GM19351 (cell line): Measurements from ENCODE around the gene KRTAP9-2.
"Not testable (repeated sequence)": the region's sequence is repeated elsewhere in the genome, so short reads cannot be mapped to it uniquely, and the experiment has no call there.

ENCODE experiments used
- ATAC-seq: cut with Tn5 transposase; IDR thresholded peaks from one replicate; pipeline ENCODE4 v1.9.1; 2021; ENCODE audit warnings: mild to moderate bottlenecking, moderate library complexity; ENCODE audit not compliant: unreplicated experiment

KRTAP9-2 gene

DNA sequence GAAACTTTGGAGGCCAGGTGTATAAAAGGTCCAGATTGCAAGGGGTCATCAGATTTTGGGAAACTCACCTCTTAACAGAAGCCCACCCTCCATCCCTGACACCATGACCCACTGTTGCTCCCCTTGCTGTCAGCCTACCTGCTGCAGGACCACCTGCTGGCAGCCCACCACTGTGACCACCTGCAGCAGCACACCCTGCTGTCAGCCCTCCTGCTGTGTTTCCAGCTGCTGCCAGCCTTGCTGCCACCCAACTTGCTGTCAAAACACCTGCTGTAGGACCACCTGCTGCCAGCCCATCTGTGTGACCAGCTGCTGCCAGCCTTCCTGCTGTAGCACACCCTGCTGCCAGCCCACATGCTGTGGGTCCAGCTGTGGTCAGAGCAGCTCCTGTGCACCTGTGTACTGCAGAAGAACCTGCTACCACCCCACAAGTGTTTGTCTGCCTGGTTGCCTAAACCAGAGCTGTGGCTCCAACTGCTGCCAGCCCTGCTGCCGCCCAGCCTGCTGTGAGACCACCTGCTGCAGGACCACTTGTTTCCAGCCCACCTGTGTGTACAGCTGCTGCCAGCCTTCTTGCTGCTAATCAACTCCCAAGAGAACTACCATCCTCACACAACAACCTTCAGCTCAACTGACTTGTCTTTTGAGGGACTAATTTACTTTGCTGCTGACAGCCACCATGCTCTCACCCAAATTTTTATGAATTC is 6.1 kb downstream of the KRTAP9-2 start, which contains the start of gene KRTAP9-3:
Gene KRTAP9-3 (plus strand): TSS at position 51 of the 707 bp plus-strand sequence. CDS start 53 bp downstream, at position 104.
- ATAC-seq, result not testable (repeated sequence)

DNA sequence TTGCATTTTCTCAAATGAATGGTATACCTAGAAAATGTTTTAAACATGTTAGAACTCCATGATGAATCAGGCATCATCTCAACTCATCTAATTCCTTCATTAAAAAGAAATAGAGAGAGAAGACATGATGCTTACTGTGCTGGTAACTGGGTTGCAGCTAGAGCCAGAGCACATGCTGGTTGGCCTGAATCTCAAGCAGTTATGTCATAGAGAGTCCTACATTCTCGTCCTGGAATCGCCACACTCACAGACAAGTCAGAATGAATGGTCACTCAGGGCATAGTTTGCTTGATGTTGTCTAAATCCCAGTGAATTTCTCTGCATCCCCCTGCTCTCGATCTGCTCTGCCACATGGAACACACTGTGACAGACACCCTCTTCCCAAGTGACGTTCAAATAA is 10.7 kb downstream of the KRTAP9-2 start:
- not testable (repeated sequence) for ATAC-seq

DNA sequence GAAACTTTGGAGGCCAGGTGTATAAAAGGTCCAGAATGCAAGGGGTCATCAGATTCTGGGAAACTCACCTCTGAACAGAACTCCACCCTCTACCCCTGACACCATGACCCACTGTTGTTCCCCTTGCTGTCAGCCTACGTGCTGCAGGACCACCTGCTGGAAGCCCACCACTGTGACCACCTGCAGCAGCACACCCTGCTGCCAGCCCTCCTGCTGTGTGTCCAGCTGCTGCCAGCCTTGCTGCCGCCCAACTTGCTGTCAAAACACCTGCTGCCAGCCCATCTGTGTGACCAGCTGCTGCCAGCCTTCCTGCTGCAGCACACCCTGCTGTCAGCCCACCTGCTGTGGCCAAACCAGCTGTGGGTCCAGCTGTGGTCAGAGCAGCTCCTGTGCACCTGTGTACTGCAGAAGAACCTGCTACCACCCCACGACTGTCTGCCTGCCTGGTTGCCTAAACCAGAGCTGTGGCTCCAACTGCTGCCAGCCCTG is 11.5 kb downstream of the KRTAP9-2 start, which contains the start of gene KRTAP9-8:
Gene KRTAP9-8 (plus strand): TSS at position 51 of the 489 bp plus-strand sequence. CDS start 53 bp downstream, at position 104.
- not testable (repeated sequence) for ATAC-seq

DNA sequence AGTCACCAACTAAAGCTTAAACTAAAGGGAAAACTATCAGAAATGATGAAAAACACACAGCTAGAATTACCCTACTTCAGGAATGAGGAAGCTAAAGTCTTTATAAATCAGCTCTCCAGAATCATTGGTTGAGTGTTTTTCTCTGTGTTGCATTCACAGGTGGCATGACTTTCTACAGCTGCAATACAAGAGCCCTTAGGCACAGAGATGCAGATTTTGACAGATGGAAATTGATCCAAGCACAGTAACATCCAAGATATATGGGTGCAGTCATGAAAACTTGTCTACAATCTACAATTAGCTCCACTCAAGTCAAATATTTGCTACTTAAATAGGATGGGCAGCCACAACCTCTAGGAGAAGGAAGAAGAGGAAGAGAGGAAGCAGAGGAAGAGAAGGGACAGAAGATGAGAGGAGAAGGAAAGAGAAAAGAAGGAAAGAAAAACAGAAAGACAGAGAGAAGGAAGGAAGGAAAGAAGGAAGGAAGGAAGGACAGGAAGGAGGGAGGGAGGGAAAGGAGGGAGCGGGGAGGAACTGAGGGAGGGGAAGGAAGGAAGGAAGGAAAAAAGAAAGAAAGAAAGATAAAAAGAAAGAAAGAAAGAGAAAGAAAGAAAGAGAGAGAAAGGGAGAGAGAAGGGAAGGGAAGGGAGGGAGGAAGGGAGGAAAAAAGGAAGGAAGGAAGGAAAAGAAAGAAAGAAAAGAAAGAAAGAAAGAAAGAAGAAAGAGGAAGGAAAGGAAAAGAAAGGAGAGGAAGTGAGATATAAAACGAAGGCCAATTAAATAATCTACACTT is 20.7 kb downstream of the KRTAP9-2 start:
- ATAC-seq, result not testable (repeated sequence)

DNA sequence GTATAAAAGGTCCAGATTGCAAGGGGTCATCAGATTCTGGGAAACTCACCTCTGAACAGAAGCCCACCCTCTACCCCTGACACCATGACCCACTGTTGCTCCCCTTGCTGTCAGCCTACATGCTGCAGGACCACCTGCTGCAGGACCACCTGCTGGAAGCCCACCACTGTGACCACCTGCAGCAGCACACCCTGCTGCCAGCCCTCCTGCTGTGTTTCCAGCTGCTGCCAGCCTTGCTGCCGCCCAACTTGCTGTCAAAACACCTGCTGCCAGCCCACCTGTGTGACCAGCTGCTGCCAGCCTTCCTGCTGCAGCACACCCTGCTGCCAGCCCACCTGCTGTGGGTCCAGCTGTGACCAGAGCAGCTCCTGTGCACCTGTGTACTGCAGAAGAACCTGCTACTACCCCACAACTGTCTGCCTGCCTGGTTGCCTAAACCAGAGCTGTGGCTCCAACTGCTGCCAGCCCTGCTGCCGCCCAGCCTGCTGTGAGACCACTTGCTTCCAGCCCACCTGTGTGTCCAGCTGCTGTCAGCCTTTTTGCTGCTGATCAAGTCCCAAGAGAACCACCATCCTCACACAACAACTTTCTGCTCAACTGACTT is 23.3 kb downstream of the KRTAP9-2 start, which contains the start of gene KRTAP9-4:
Gene KRTAP9-4 (plus strand): TSS at position 51 of the 604 bp plus-strand sequence. CDS start 34 bp downstream, at position 85.
- not testable (repeated sequence) for ATAC-seq

DNA sequence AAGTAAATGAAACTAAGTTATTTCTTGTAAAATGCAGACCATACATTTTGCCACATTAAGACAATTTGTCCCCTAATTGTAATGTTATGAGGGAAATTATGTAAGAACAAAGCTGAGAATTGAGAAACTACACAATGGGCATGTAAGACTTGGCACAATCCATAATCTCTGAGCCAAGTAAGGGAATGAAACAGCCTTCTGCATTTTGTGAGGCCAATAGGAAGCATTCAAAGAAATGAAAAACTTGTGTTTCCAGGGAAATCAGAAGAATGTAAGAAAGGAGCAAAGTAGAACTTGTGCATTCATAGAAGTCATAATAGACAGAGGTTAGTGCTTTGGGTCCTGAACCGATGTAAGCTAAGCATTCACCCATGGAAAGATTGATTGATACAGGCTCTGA is 24.8 kb downstream of the KRTAP9-2 start:
- ATAC-seq, result no peak

DNA sequence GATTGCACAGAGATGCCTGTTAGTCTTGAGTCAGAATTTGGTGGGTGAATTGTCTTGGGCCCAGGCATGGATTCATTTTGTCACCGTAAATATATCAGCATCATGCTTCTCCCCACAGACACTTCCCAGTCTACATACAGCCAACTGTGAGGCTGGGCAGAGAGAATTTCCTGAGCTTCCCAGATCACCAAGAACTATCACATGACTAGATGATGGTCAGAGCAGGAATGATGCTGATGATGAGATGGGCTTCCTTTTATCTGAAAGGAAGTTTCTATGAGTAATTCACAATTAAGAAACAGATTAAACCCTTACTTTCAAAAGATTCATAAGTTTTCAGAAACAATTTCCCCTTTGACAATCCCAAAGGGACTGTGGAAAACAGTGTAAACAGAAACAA is 28.4 kb downstream of the KRTAP9-2 start:
- no peak for ATAC-seq

DNA sequence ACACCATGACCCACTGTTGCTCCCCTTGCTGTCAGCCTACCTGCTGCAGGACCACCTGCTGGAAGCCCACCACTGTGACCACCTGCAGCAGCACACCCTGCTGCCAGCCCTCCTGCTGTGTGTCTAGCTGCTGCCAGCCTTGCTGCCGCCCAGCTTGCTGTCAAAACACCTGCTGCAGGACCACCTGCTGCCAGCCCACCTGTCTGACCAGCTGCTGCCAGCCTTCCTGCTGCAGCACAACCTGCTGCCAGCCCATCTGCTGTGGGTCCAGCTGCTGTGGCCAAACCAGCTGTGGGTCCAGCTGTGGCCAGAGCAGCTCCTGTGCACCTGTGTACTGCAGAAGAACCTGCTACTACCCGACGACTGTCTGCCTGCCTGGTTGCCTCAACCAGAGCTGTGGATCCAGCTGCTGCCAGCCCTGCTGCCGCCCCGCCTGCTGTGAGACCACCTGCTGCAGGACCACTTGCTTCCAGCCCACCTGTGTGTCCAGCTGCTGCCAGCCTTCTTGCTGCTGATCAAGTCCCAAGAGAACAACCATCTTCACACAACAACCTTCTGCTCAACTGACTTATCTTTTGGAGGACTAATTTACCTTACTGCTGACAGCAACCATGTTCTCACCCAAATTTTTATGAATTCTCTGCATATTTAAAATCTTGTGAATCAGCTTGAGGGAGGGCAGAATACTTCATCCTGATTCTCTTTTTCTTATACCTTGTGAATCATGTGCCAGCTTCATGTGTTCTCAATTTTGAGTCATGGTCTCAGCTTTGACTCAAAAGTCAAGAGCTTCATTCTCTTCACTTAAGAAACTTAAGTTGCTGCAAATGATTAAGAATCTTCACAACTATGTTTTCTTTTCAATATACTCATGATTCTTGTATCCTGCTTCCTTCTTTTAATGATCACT is 29.2 kb downstream of the KRTAP9-2 start, which contains the start of gene KRTAP9-9:
Gene KRTAP9-9 (plus strand): TSS at position 4 of the 910 bp plus-strand sequence.
- not testable (repeated sequence) for ATAC-seq

DNA sequence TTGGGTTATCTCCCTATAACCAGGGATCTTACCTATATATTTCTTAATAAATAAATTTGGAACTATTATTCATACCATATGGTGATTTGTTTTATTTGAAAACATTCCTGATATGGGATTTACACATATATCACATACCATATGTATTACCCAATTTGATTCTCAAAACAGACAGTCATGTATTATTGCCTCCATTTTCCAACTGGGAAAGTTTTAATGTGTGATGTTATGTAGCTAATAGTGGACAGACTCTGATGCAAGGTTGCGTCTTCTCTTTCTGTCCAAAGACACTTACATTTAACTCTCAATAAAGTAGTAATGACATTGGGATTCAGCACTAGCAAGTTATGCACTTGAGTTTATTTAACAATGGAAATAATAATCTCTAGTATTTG is 29.8 kb downstream of the KRTAP9-2 start:
- ATAC-seq, result no peak

DNA sequence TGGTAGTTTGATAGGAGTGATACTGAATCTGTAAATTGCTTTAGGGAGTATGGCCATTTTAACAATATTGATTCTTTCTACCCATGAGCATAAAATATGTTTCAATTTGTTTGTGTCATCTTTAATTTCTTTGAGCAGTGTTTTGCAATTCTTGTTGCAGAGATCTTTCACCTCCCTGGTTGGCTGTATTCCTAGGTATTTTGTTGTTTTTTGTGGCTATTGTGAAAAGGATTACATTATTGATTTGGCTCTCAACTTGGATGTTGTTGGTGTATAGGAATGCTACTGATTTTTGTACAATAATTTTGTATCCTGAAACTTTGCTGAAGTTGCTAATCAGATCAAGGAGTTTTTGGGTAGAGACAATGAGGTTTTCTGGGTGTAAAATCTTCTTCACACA is 32.0 kb downstream of the KRTAP9-2 start:
- ATAC-seq, result no peak

DNA sequence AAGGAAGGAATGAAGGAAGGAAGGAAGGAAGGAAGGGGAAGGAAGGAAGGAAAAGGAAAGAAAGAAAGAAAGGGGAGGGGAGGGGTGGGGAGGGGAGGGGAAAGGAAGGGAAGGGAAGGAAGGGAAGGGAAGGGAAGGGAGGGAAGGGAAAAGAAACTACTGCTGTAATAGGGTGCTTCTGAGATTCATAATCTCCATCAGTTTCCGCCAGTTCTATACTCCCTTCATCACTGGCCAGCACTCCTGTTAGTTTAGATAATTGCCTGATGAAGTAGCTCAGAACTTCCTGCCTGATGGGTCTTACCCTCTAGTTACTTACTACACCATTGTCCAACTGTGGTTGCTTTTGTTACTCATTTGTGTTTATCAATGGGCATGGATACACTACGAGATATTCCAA is 36.8 kb downstream of the KRTAP9-2 start:
- no peak for ATAC-seq

DNA sequence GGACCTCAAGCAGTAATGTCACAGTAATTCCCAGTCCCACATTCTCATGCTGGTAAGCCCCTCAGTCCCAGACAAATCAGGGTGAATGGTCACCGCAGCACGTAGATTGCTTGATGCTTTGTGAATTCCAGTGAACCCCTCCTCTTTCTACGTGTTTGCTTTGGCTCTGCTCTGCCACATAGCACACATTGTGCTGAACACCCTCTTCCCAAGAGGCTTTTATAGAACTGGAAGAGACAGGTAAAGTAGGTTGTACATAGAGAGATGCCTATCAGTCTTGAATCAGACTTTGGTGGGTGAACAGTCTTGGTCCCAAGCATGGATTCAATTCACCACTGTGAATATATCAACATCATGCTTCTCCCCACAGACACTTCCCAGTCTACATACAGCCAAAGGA is 38.2 kb downstream of the KRTAP9-2 start:
- ATAC-seq, result no peak

DNA sequence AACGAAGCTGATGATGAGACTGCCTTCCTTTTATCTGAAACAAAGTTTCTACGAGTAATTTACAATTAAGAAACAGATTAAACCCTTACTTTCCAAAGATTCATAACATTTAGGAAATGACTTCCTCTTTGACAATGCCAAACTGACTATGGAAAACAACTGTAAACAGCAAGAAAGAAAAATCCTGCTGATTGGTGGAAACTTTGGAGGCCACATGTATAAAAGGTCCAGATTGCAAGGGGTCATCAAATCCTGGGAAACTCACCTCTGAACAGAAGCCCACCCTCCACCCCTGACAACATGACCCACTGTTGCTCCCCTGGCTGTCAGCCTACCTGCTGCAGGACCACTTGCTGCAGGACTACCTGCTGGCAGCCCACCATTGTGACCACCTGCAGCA is 38.6 kb downstream of the KRTAP9-2 start, which contains the start of gene KRTAP9-6:
Gene KRTAP9-6 (plus strand): TSS at position 301 of the 400 bp plus-strand sequence. CDS start 0 bp downstream, at position 301.
- ATAC-seq, result no peak

DNA sequence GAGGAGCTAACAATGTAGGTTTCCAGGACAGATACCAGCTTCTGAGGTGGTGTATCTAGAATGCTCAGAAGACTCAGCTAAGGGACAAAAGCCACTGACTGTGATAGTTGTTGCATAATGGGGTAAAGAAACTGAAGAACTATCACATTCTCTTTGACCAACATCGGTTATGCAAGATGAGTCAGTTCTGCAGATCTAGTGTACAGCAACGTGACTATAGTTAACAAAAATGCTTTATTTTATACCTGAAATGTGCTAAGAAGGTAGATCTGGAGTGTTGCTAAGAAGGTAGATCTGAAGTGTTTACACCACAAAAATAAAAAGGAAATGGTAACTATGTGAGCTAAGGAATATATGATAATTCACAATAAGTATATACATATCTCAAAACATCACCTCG is 41.3 kb downstream of the KRTAP9-2 start:
- no peak for ATAC-seq

DNA sequence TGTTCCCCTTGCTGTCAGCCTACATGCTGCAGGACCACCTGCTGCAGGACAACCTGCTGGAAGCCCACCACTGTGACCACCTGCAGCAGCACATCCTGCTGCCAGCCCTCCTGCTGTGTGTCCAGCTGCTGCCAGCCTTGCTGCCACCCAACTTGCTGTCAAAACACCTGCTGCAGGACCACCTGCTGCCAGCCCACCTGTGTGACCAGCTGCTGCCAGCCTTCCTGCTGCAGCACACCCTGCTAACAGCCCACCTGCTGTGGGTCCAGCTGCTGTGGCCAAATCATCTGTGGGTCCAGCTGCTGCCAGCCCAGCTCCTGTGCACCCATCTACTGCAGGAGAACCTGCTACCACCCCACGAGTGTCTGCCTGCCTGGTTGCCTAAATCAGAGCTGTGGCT is 44.9 kb downstream of the KRTAP9-2 start:
- not testable (repeated sequence) for ATAC-seq

DNA sequence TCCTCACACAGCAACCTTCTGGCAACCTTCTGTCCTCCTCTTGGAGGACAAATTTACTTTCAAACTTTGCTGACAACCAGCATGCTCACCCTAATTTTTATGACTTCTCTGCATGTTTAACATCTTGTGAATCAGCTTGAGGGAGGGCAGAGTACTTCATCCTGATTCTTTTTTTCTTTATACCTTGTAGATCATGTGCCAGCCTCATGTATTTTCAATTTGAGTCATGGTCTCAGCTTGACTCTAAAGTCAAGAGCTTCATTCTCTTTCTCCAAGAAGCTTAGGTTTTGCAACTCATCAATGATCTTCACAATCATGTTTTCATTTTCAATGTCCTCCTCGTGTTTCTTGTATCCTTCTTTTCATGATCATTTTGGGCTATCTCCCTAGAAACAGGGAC is 45.4 kb downstream of the KRTAP9-2 start:
- no peak for ATAC-seq

DNA sequence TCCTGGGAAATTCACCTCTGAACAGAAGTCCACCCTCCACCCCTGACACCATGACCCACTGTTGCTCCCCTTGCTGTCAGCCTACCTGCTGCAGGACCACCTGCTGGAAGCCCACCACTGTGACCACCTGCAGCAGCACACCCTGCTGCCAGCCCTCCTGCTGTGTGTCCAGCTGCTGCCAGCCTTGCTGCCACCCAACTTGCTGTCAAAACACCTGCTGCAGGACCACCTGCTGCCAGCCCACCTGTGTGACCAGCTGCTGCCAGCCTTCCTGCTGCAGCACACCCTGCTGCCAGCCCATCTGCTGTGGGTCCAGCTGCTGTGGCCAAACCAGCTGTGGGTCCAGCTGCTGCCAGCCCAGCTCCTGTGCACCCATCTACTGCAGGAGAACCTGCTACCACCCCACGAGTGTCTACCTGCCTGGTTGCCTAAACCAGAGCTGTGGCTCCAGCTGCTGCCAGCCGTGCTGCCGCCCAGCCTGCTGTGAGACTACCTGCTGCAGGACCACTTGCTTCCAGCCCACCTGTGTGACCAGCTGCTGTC is 49.3 kb downstream of the KRTAP9-2 start, which contains the start of gene KRTAP9-7:
Gene KRTAP9-7 (plus strand): TSS at position 51 of the 543 bp plus-strand sequence. CDS start 0 bp downstream, at position 51.
- not testable (repeated sequence) for ATAC-seq
